Measurements from ENCODE around the gene FBLN7. TPM values are rescaled to one million over a fixed set of nuclear protein-coding genes. Genes with fewer than 3 reads are reported as not detected.

The FBLN7 gene
- total RNA-seq, 3 donors from 2014 or later (not counting 1 experiment from before 2014, with no cell fraction given) = 0.25 to 0.48 TPM; not detected in 1

DNA sequence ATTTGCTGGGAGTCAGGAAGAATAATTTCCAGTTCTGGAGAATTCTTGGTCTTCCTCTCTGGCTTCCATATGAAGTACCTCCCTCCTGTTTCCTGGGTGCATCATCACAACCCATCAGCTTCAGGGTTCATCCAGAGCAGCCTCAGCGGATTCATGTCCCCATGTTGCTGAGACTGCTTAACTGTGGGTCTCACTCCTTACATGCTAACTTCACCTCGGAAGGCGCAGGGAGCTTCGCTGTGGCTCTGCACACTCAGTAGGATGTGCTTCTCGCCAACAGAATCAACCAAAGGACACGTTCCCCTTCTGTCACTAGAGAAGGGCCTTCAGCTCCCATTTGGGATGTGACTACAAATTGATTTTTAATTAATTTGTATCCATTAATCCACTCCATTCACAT is 24.2 kb downstream of the FBLN7 start:
- ATAC-seq = no peak
- H3K4me3 Mint-ChIP-seq = no peak overlapping the region

DNA sequence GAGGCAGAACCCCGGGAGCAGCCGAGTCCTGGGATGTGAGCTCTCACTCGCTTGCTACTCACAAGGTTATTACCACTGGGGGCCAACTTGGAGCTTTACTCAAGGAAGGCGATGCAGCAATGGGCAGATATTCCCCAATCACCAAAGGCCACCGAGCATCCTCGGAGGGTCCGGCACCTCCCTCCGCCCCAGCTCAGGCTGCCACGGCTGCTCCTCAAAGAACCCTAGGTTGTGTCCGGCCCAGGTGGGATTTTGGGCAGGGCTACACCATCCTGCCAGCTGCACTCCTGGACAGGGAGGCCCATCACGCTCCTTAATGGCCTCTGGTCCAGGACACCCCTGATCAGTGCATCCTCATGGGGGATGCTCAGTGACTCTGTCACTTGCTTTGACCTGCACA is 24.8 kb downstream of the FBLN7 start:
- no peaks in the 10 kb centered on the region for H3K9me3 ChIP-seq (ENCODE audit: control insufficient read depth, insufficient read depth, low read length)
- WGBS (ENCODE audit: insufficient coverage) = 93% methylated on average over 11 of the region's 11 CpGs
- Mint-ChIP-seq H3K27me3 (ENCODE audit: low read depth in 2 of 2) (peaks cover 0 to 7% of the 10 kb centered on the region in 2 donors), H3K36me3 (no peaks in the 10 kb centered on the region), H3K4me3 (no peak overlapping the region), H3K9me3 (no peaks in the 10 kb centered on the region), H3K4me1 (peaks cover 5 to 22% of the 10 kb centered on the region in 2 donors), H3K27ac (no peak overlapping the region)
- H3K4me3 ChIP-seq (ENCODE audit: low read length) = no peak overlapping the region
- H3K36me3 ChIP-seq (ENCODE audit: control insufficient read depth, insufficient read depth, low read length) = no peaks in the 10 kb centered on the region
- H3K27ac ChIP-seq (ENCODE audit: low read length) = no peak overlapping the region
- intact Hi-C loops (cut with micrococcal nuclease) = no loop called here
- H3K27me3 ChIP-seq (ENCODE audit: control insufficient read depth, insufficient read depth, low read length) = no peaks in the 10 kb centered on the region
- ATAC-seq (no peak), DNase-seq (no peak)
- H3K4me1 ChIP-seq (ENCODE audit: control insufficient read depth, insufficient read depth, low read length) = peaks cover 1% of the 10 kb centered on the region
- TF ChIP-seq, protein P1, sequence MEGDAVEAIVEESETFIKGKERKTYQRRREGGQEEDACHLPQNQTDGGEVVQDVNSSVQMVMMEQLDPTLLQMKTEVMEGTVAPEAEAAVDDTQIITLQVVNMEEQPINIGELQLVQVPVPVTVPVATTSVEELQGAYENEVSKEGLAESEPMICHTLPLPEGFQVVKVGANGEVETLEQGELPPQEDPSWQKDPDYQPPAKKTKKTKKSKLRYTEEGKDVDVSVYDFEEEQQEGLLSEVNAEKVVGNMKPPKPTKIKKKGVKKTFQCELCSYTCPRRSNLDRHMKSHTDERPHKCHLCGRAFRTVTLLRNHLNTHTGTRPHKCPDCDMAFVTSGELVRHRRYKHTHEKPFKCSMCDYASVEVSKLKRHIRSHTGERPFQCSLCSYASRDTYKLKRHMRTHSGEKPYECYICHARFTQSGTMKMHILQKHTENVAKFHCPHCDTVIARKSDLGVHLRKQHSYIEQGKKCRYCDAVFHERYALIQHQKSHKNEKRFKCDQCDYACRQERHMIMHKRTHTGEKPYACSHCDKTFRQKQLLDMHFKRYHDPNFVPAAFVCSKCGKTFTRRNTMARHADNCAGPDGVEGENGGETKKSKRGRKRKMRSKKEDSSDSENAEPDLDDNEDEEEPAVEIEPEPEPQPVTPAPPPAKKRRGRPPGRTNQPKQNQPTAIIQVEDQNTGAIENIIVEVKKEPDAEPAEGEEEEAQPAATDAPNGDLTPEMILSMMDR (IDR thresholded peaks at IDR 0.05) = no peak

More for the DNA sequence above, 24.2 kb downstream of the FBLN7 start:
- H3K36me3 Mint-ChIP-seq = no peaks in the 10 kb centered on the region
- peaks cover 0 to 7% of the 10 kb centered on the region in 2 donors for H3K27me3 Mint-ChIP-seq (ENCODE audit: low read depth in 2 of 2)
- intact Hi-C loops (cut with micrococcal nuclease) = no loop called here
- Histone ChIP-seq H3K4me3 (ENCODE audit: low read length) (no peak overlapping the region), H3K9me3 (ENCODE audit: control insufficient read depth, insufficient read depth, low read length) (no peaks in the 10 kb centered on the region), H3K27ac (ENCODE audit: low read length) (no peak overlapping the region), H3K4me1 (ENCODE audit: control insufficient read depth, insufficient read depth, low read length) (peaks cover 1% of the 10 kb centered on the region), H3K36me3 (ENCODE audit: control insufficient read depth, insufficient read depth, low read length) (no peaks in the 10 kb centered on the region), H3K27me3 (ENCODE audit: control insufficient read depth, insufficient read depth, low read length) (no peaks in the 10 kb centered on the region)
- WGBS (ENCODE audit: insufficient coverage) = 97% methylated on average over 6 of the region's 6 CpGs
- no peak overlapping the region for H3K27ac Mint-ChIP-seq
- no peak for DNase-seq
- TF ChIP-seq, protein P1 (IDR thresholded peaks at IDR 0.05) = no peak
- peaks cover 0 to 19% of the 10 kb centered on the region in 2 donors for H3K4me1 Mint-ChIP-seq
- no peaks in the 10 kb centered on the region for H3K9me3 Mint-ChIP-seq

DNA sequence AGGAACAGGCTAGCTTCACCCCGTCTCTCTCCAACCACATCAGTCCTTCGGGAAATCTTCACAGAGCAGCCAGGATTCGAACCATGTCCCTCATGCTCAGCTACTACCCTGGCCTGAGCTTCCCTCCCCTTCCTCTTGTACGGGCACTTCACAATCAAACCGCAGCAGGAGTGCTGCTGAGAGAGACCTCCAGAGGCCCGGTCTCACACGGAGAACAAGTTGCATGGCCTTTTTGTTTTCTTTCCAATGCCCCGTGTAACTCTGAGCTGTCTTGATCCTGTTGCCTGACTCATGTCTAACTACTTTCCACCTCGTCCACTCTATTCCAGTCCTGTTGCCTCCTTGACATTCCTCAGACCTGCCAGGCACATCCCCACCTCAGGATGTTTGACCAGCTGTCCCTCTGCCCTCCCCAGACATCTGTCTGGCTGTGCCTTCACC is 25.4 kb downstream of the FBLN7 start:
- H3K4me1 Mint-ChIP-seq = peaks cover 11 to 28% of the 10 kb centered on the region in 2 donors
- no peak overlapping the region for H3K4me3 Mint-ChIP-seq
- H3K9me3 ChIP-seq (ENCODE audit: control insufficient read depth, insufficient read depth, low read length) = no peaks in the 10 kb centered on the region
- TF ChIP-seq, protein P1 (IDR thresholded peaks at IDR 0.05) = no peak
- 82% methylated on average over 9 of the region's 9 CpGs for WGBS (ENCODE audit: insufficient coverage)
- H3K27ac ChIP-seq (ENCODE audit: low read length) = no peak overlapping the region
- H3K27me3 ChIP-seq (ENCODE audit: control insufficient read depth, insufficient read depth, low read length) = no peaks in the 10 kb centered on the region
- intact Hi-C loops (cut with micrococcal nuclease) = no loop called here
- H3K4me3 ChIP-seq (ENCODE audit: low read length) = no peak overlapping the region
- peak overlapping the region in 1 of 2 donors; percentile 29 for H3K27ac Mint-ChIP-seq
- H3K27me3 Mint-ChIP-seq (ENCODE audit: low read depth in 2 of 2) = peaks cover 0 to 7% of the 10 kb centered on the region in 2 donors
- DNase-seq (no peak), ATAC-seq (no peak)
- no peaks in the 10 kb centered on the region for H3K36me3 Mint-ChIP-seq
- H3K36me3 ChIP-seq (ENCODE audit: control insufficient read depth, insufficient read depth, low read length) = no peaks in the 10 kb centered on the region
- H3K4me1 ChIP-seq (ENCODE audit: control insufficient read depth, insufficient read depth, low read length) = peaks cover 8% of the 10 kb centered on the region
- no peaks in the 10 kb centered on the region for H3K9me3 Mint-ChIP-seq

DNA sequence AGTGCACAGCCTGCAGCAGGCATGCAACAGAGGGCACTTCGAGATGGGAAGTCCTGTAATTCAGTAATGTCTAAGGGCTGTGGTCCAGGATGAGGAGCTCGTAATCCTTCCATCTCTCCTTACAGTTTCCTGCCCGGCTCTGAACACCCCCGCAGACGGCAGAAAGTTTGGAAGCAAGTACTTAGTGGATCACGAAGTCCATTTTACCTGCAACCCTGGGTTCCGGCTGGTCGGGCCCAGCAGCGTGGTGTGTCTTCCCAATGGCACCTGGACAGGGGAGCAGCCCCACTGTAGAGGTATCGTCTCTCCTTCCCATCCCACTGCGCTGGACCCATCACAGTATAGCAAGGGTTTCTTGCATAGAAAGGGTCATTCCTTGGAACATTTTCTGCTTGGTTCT is 26.7 kb downstream of the FBLN7 start:
- Mint-ChIP-seq H3K27me3 (ENCODE audit: low read depth in 2 of 2) (peaks cover 6 to 10% of the 10 kb centered on the region in 2 donors), H3K4me1 (peaks cover 24 to 41% of the 10 kb centered on the region in 2 donors), H3K36me3 (no peaks in the 10 kb centered on the region), H3K9me3 (no peaks in the 10 kb centered on the region), H3K4me3 (no peak overlapping the region), H3K27ac (no peak overlapping the region)
- Histone ChIP-seq H3K4me1 (ENCODE audit: control insufficient read depth, insufficient read depth, low read length) (peaks cover 15% of the 10 kb centered on the region), H3K36me3 (ENCODE audit: control insufficient read depth, insufficient read depth, low read length) (no peaks in the 10 kb centered on the region), H3K9me3 (ENCODE audit: control insufficient read depth, insufficient read depth, low read length) (no peaks in the 10 kb centered on the region), H3K27ac (ENCODE audit: low read length) (no peak overlapping the region), H3K27me3 (ENCODE audit: control insufficient read depth, insufficient read depth, low read length) (no peaks in the 10 kb centered on the region), H3K4me3 (ENCODE audit: low read length) (no peak overlapping the region)
- DNase-seq (no peak), ATAC-seq (no peak)
- 93% methylated on average over 11 of the region's 11 CpGs for WGBS (ENCODE audit: insufficient coverage)
- TF ChIP-seq, protein P1 (IDR thresholded peaks at IDR 0.05) = no peak
- intact Hi-C loops (cut with micrococcal nuclease) = no loop called here
